NCI-H2107 treated with DMSO at 0.1 percent for 48 hours (cell line): ENCODE measurements around the gene CCDC136.

ENCODE experiments used
- DNase-seq: peaks from one replicate; lab custom pipeline; 2025; ENCODE audit not compliant: unreplicated experiment; lab: John Stamatoyannopoulos, UW

The CCDC136 gene

GRCh38 chr7:128791121-128791971 is at the start of gene CCDC136:
TSS of gene CCDC136 (plus strand) at chr7:128791968. CDS start at chr7:128792412, 444 bp downstream.
- peak; percentile 21 for DNase-seq

GRCh38 chr7:128742206-128742605 is 49.6 kb upstream of the CCDC136 start:
- no peak for DNase-seq

- DNase-seq: no peak
Measured at GRCh38 chr7:128743112-128743772, 48.5 kb upstream of the CCDC136 start.

GRCh38 chr7:128744366-128744905 is 47.3 kb upstream of the CCDC136 start:
- DNase-seq: no peak

- no peak for DNase-seq
Measured at GRCh38 chr7:128745706-128746105, 46.1 kb upstream of the CCDC136 start.

- no peak for DNase-seq
Measured at GRCh38 chr7:128747327-128748079, 44.3 kb upstream of the CCDC136 start.

- DNase-seq: no peak
Measured at GRCh38 chr7:128752251-128752650, 39.5 kb upstream of the CCDC136 start.

- no peak for DNase-seq
Measured at GRCh38 chr7:128755075-128755818, 36.5 kb upstream of the CCDC136 start.

GRCh38 chr7:128755819-128756476 is 35.8 kb upstream of the CCDC136 start:
- no peak for DNase-seq

- no peak for DNase-seq
Measured at GRCh38 chr7:128757203-128757602, 34.6 kb upstream of the CCDC136 start.

- no peak for DNase-seq
Measured at GRCh38 chr7:128758553-128758952, 33.2 kb upstream of the CCDC136 start.

- DNase-seq: no peak
Measured at GRCh38 chr7:128759242-128759641, 32.5 kb upstream of the CCDC136 start.

- no peak for DNase-seq
Measured at GRCh38 chr7:128763541-128763940, 28.2 kb upstream of the CCDC136 start.

GRCh38 chr7:128767475-128768110 is 24.2 kb upstream of the CCDC136 start:
- no peak for DNase-seq

GRCh38 chr7:128770233-128770632 is 21.5 kb upstream of the CCDC136 start:
- DNase-seq: no peak

- DNase-seq: no peak
Measured at GRCh38 chr7:128773604-128774003, 18.2 kb upstream of the CCDC136 start.

- no peak for DNase-seq
Measured at GRCh38 chr7:128774029-128774689, 17.6 kb upstream of the CCDC136 start.

GRCh38 chr7:128774921-128775320 is 16.8 kb upstream of the CCDC136 start:
- no peak for DNase-seq
